OCI-LY1 (cell line): ENCODE data around the gene AQP10.

Experiments
- H2AFZ ChIP-seq: fragments of 200-600 bp; sonication (generic), shearing (Covaris generic); 2 replicates; pipeline ENCODE4 v1.6.0; 2014; ENCODE audit warnings: antibody characterized with exemption, mild to moderate bottlenecking, low read length
- H3F3A ChIP-seq: fragments of 200-600 bp; sonication (generic), shearing (Covaris generic); 2 replicates; pipeline ENCODE4 v1.6.0; 2014; ENCODE audit warnings: mild to moderate bottlenecking, antibody characterized with exemption, low read length, moderate library complexity; ENCODE audit not compliant: insufficient read depth
- H3K27ac ChIP-seq: fragments of 200-600 bp; sonication (generic); 2 replicates; pipeline ENCODE4 v1.5.1; 2014; ENCODE audit warnings: low read length, mixed run types, mild to moderate bottlenecking, low read depth; ENCODE audit not compliant: poor library complexity, severe bottlenecking
- H3K27me3 ChIP-seq: fragments of 200-600 bp; sonication (generic); 2 replicates; pipeline ENCODE4 v1.6.0; 2014; ENCODE audit warnings: antibody characterized with exemption, mild to moderate bottlenecking, low read length, moderate library complexity; ENCODE audit not compliant: insufficient read depth
- H3K36me3 ChIP-seq: fragments of 200-600 bp; sonication (generic); 2 replicates; pipeline ENCODE4 v1.6.1; 2014; ENCODE audit warnings: mild to moderate bottlenecking, antibody characterized with exemption, low read length, moderate library complexity, mixed read lengths; ENCODE audit not compliant: insufficient read depth
- H3K4me1 ChIP-seq: fragments of 200-600 bp; sonication (generic); 2 replicates; pipeline ENCODE4 v1.5.1; 2014; ENCODE audit warnings: mild to moderate bottlenecking, low read length, moderate library complexity; ENCODE audit not compliant: insufficient read depth, severe bottlenecking
- H3K4me2 ChIP-seq: fragments of 200-600 bp; sonication (generic), shearing (Covaris generic); 2 replicates; pipeline ENCODE4 v1.6.1; 2014; ENCODE audit warnings: low read length
- H3K4me3 ChIP-seq: fragments of 200-600 bp; sonication (generic); 2 replicates; pipeline ENCODE4 v1.5.1; 2014; ENCODE audit warnings: low read length, low read depth, mild to moderate bottlenecking, mixed read lengths; ENCODE audit not compliant: poor library complexity, severe bottlenecking
- H3K79me2 ChIP-seq: fragments of 200-600 bp; shearing (Covaris generic); 2 replicates; pipeline ENCODE4 v1.6.1; 2016; ENCODE audit warnings: mixed run types, low read length, mixed read lengths; ENCODE audit not compliant: insufficient read depth
- H3K9ac ChIP-seq: fragments of 200-600 bp; sonication (generic), shearing (Covaris generic); 2 replicates; pipeline ENCODE4 v1.6.1; 2014; ENCODE audit warnings: mild to moderate bottlenecking, low read length, mixed read lengths
- H3K9me2 ChIP-seq: fragments of 200-600 bp; sonication (generic), shearing (Covaris generic); 2 replicates; pipeline ENCODE4 v1.6.1; 2014; ENCODE audit warnings: low read depth, mild to moderate bottlenecking, low read length, mixed read lengths
- H3K9me3 ChIP-seq: fragments of 200-600 bp; shearing (Covaris generic); 2 replicates; pipeline ENCODE4 v1.6.1; 2014; ENCODE audit warnings: low read length, mixed read lengths
- H4K20me1 ChIP-seq: fragments of 200-600 bp; sonication (generic), shearing (Covaris generic); 2 replicates; pipeline ENCODE4 v1.6.0; 2016; ENCODE audit warnings: mild to moderate bottlenecking, low read length; ENCODE audit not compliant: insufficient read depth
- EZH2 ChIP-seq: fragments of 200-600 bp; sonication (generic), shearing (Covaris generic); IDR thresholded peaks from 2 replicates; pipeline ENCODE4 v1.8.0; 2017; ENCODE audit warnings: borderline replicate concordance, mixed run types, mild to moderate bottlenecking, antibody characterized with exemption, low read length, moderate library complexity, mixed read lengths
- TF ChIP-seq, protein P1 (sequence below): fragments of 200-600 bp; sonication (generic), shearing (Covaris generic); IDR thresholded peaks from 2 replicates; pipeline ENCODE4 v1.5.1; 2017; ENCODE audit warnings: mild to moderate bottlenecking, antibody characterized with exemption, low read length, moderate library complexity, mixed read lengths

AQP10 gene

DNA sequence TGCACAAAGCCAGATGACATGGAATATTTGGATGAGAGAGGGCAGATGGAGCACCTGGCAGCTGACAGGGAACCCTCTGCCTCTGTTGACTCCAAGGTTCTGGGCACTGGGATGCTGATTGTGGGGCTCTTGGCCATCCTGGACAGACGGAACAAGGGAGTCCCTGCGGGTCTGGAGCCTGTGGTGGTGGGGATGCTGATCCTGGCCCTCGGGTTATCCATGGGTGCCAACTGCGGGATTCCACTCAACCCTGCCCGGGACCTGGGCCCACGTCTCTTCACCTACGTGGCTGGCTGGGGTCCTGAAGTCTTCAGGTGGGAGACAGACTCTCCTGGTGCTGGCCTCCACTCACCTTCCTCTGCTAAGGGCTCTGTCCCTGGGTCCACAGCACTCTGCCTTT is 2.6 kb downstream of the AQP10 start:
- no peaks in the 10 kb centered on the region for H4K20me1 ChIP-seq
- peaks cover 20% of the 10 kb centered on the region for H3K4me1 ChIP-seq
- H3K9me3 ChIP-seq: no peaks in the 10 kb centered on the region
- no peaks in the 10 kb centered on the region for H3K36me3 ChIP-seq
- no peaks in the 10 kb centered on the region for H3F3A ChIP-seq
- no peak overlapping the region for H3K27ac ChIP-seq
- H3K27me3 ChIP-seq: no peaks in the 10 kb centered on the region; the same call in 1 of the 2 replicates
- no peaks in the 10 kb centered on the region for H3K79me2 ChIP-seq
- no peaks in the 10 kb centered on the region for H3K9me2 ChIP-seq
- no peak overlapping the region for H3K4me3 ChIP-seq
- no peak overlapping the region for H3K4me2 ChIP-seq
- H2AFZ ChIP-seq: no peak overlapping the region
- no peak overlapping the region for H3K9ac ChIP-seq
- TF ChIP-seq EZH2: no peak
- TF ChIP-seq, protein P1, sequence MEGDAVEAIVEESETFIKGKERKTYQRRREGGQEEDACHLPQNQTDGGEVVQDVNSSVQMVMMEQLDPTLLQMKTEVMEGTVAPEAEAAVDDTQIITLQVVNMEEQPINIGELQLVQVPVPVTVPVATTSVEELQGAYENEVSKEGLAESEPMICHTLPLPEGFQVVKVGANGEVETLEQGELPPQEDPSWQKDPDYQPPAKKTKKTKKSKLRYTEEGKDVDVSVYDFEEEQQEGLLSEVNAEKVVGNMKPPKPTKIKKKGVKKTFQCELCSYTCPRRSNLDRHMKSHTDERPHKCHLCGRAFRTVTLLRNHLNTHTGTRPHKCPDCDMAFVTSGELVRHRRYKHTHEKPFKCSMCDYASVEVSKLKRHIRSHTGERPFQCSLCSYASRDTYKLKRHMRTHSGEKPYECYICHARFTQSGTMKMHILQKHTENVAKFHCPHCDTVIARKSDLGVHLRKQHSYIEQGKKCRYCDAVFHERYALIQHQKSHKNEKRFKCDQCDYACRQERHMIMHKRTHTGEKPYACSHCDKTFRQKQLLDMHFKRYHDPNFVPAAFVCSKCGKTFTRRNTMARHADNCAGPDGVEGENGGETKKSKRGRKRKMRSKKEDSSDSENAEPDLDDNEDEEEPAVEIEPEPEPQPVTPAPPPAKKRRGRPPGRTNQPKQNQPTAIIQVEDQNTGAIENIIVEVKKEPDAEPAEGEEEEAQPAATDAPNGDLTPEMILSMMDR: no peak

DNA sequence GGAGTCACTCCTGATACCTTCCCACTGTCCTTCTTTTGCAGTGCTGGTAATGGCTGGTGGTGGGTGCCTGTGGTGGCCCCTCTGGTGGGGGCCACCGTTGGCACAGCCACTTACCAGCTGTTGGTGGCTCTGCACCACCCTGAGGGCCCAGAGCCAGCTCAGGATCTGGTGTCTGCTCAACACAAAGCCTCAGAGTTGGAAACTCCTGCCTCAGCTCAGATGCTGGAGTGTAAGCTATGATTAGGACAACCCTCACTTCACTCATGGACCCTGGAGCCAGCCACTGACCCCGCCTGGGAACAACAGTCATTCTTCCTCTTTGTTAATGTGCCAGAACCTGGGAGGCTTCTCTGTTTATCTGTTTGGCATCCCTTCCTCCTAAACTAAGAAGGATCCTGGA is 3.3 kb downstream of the AQP10 start:
- H3K4me1 ChIP-seq: peaks cover 24% of the 10 kb centered on the region
- H3K4me3 ChIP-seq: peak overlapping the region; percentile 91

DNA sequence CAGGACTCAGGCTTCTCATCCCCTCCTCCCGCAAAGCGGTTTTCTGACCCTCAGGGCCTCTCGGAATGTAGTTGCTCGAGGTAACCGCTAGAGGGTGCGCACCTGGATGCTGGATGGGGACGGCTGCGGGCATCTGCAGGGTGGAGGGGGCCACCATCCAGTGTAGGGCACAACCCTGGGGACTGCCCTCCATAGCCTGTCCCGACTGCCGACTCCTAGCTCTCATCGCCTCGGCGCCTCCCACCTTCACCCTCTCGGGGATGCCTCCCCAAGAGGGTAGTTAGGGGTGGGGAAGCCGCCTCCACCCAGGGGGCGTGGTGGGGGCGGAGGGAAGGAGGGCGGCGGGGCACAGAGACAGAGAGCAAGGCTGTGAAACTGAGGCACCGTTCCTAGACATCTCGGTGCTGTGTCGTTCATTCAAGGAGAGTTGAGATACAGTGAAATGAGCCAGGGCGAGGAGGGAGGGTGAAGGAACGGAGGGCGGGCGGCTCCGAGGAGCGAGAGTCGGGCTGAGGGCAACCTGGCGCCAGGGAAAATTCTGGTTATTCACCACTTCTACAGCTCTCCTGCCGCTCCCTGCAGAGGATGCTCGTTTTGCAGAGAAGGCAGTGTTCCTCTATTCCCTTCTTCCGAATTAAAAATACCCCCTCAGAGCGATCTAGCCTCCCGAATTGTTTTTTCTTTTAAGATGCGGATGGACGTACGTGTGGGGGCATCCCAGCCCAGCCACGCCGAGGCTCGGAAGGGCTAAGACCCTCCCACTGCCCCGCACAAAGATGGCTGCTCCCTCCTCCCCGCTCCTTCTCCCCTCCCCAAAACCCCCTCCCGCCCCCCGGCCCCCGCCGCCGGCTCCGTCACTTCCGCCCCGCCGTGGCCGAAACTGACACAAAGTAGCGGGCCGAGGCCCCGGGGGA is 4.0 kb downstream of the AQP10 start, which contains the start of gene ATP8B2:
ATP8B2 (plus strand) TSS at position 857 of the 914 bp plus-strand sequence. CDS start 2,617 bp downstream, outside the sequence.
- H3K9me3 ChIP-seq: no peaks in the 10 kb centered on the region
- H3K36me3 ChIP-seq: no peaks in the 10 kb centered on the region
- peaks cover 24% of the 10 kb centered on the region for H3K4me1 ChIP-seq
- H2AFZ ChIP-seq: peak within 1 kb of the TSS; percentile 88; the same call in 1 of the 2 replicates
- TF ChIP-seq, protein P1: peak; percentile 98
- no peak for TF ChIP-seq EZH2
- 0 out of 2 replicates have a peak, but pooled peaks cover 4% of the 10 kb centered on the region for H3K27me3 ChIP-seq
- H3K9me2 ChIP-seq: no peaks in the 10 kb centered on the region
- H4K20me1 ChIP-seq: no peaks in the 10 kb centered on the region
- no peaks in the 10 kb centered on the region for H3F3A ChIP-seq
- H3K4me2 ChIP-seq: peak within 1 kb of the TSS; percentile 99
- H3K9ac ChIP-seq: peak within 1 kb of the TSS; percentile 68
- no peaks in the 10 kb centered on the region for H3K79me2 ChIP-seq
- H3K4me3 ChIP-seq: peak within 1 kb of the TSS; percentile 91
- H3K27ac ChIP-seq: no peak within 1 kb of the TSS

More for the DNA sequence above, 3.3 kb downstream of the AQP10 start:
- Histone ChIP-seq H3K9me2 (no peaks in the 10 kb centered on the region), H3K9me3 (no peaks in the 10 kb centered on the region), H3K27me3 (peaks cover 2% of the 10 kb centered on the region; the same call in 1 of the 2 replicates), H4K20me1 (no peaks in the 10 kb centered on the region), H3K79me2 (no peaks in the 10 kb centered on the region), H3K4me2 (peak overlapping the region; percentile 99), H2AFZ (no peak overlapping the region), H3K27ac (no peak overlapping the region), H3K9ac (no peak overlapping the region), H3K36me3 (no peaks in the 10 kb centered on the region), H3F3A (no peaks in the 10 kb centered on the region)
- TF ChIP-seq, protein P1: no peak
- no peak for TF ChIP-seq EZH2
